SK-N-SH treated with all-trans-retinoic acid at 6 μM for 48 hours (cell line): ENCODE data around the gene FBXO17.

Experiments used
- CREB5 ChIP-seq: fragments of 250-450 bp; sonication (Bioruptor Pico); IDR thresholded peaks from 2 replicates; pipeline ENCODE4 v1.5.1; 2020; ENCODE audit warnings: low read depth, mild to moderate bottlenecking, moderate library complexity
- CSDC2 ChIP-seq: fragments of 250-450 bp; sonication (Bioruptor Pico); IDR thresholded peaks from 2 replicates; pipeline ENCODE4 v1.5.0; 2020; ENCODE audit warnings: mild to moderate bottlenecking, moderate library complexity
- GLIS3 ChIP-seq: fragments of 250-450 bp; sonication (Bioruptor Pico); IDR thresholded peaks from 2 replicates; pipeline ENCODE4 v1.5.0; 2020; ENCODE audit warnings: mild to moderate bottlenecking, moderate library complexity
- PATZ1 ChIP-seq: fragments of 250-450 bp; sonication (Bioruptor Pico); IDR thresholded peaks from 2 replicates; pipeline ENCODE4 v1.8.0; 2020; ENCODE audit warnings: mild to moderate bottlenecking, moderate library complexity, borderline replicate concordance
- POU6F1 ChIP-seq: fragments of 250-450 bp; sonication (Bioruptor Pico); IDR thresholded peaks from 2 replicates; pipeline ENCODE4 v1.8.0; 2021; ENCODE audit warnings: low read depth, mild to moderate bottlenecking, moderate library complexity, borderline replicate concordance
- SNAI2 ChIP-seq: fragments of 250-450 bp; sonication (Bioruptor Pico); IDR thresholded peaks from 2 replicates; pipeline ENCODE4 v1.5.0; 2020; ENCODE audit warnings: mild to moderate bottlenecking, moderate library complexity
- ZNF8 ChIP-seq: fragments of 450-650 bp; formaldehyde crosslinking; IDR thresholded peaks from 2 replicates; pipeline ENCODE4 v1.5.0; 2020; ENCODE audit warnings: mild to moderate bottlenecking, moderate library complexity

- TF ChIP-seq CREB5 (no peak), GLIS3 (CRISPR knock-in tag) (no peak), ZNF8 (CRISPR knock-in tag) (no peak), CSDC2 (CRISPR knock-in tag) (no peak), SNAI2 (CRISPR knock-in tag) (no peak), PATZ1 (CRISPR knock-in tag) (no peak), POU6F1 (CRISPR knock-in tag) (no peak)
Measured at GRCh38 chr19:38932425-38933179, 42.9 kb downstream of the FBXO17 start.
